Dendritic cell treated with granulocyte-macrophage colony-stimulating factor and Interleukin-4, amounts not matched to agents 40 ng/mL and 50 ng/mL, for 4 days (primary cell): ENCODE data around the gene RET.

Experiments
- H3K27ac Mint-ChIP-seq: one replicate; pipeline ENCODE4 v1.8.0; 2022; ENCODE audit warnings: mild to moderate bottlenecking, mixed read lengths
- H3K27me3 Mint-ChIP-seq: one replicate; pipeline ENCODE4 v1.8.0; 2022; ENCODE audit warnings: mild to moderate bottlenecking, mixed read lengths
- H3K36me3 Mint-ChIP-seq: one replicate; pipeline ENCODE4 v1.8.0; 2022; ENCODE audit warnings: low read depth, mixed read lengths
- H3K4me1 Mint-ChIP-seq: one replicate; pipeline ENCODE4 v1.8.0; 2022; ENCODE audit warnings: low read depth, mixed read lengths
- H3K4me3 Mint-ChIP-seq: one replicate; pipeline ENCODE4 v1.8.0; 2022; ENCODE audit warnings: mild to moderate bottlenecking, moderate library complexity, mixed read lengths
- H3K9me3 Mint-ChIP-seq: one replicate; pipeline ENCODE4 v1.8.0; 2022; ENCODE audit warnings: mixed read lengths
- intact Hi-C: fragments of 100-400 bp; cut with micrococcal nuclease; formaldehyde crosslinking; loops from one replicate; pipeline ENCODE4 v1.15.0; 2022

Gene RET

GRCh38 chr10:43073721-43074120 lies 3.1 kb upstream of the RET start:
- peaks cover 18% of the 10 kb centered on the region for H3K4me1 Mint-ChIP-seq
- intact Hi-C loops, result no loop called here
- no peaks in the 10 kb centered on the region for H3K9me3 Mint-ChIP-seq
- H3K4me3 Mint-ChIP-seq, result no peak overlapping the region
- H3K27ac Mint-ChIP-seq, result no peak overlapping the region
- H3K27me3 Mint-ChIP-seq, result peaks cover 54% of the 10 kb centered on the region
- H3K36me3 Mint-ChIP-seq, result no peaks in the 10 kb centered on the region

- H3K4me3 Mint-ChIP-seq, result no peak overlapping the region
- intact Hi-C loops, result no loop called here
- H3K27me3 Mint-ChIP-seq, result peaks cover 61% of the 10 kb centered on the region
- H3K9me3 Mint-ChIP-seq, result no peaks in the 10 kb centered on the region
- H3K4me1 Mint-ChIP-seq, result peaks cover 25% of the 10 kb centered on the region
- no peak overlapping the region for H3K27ac Mint-ChIP-seq
- no peaks in the 10 kb centered on the region for H3K36me3 Mint-ChIP-seq
Measured at GRCh38 chr10:43074409-43074808, 2.5 kb upstream of the RET start.

- peaks cover 31% of the 10 kb centered on the region for H3K4me1 Mint-ChIP-seq
- H3K4me3 Mint-ChIP-seq, result no peak overlapping the region
- H3K27ac Mint-ChIP-seq, result no peak overlapping the region
- intact Hi-C loops, result no loop called here
- H3K27me3 Mint-ChIP-seq, result peaks cover 65% of the 10 kb centered on the region
- no peaks in the 10 kb centered on the region for H3K9me3 Mint-ChIP-seq
- H3K36me3 Mint-ChIP-seq, result no peaks in the 10 kb centered on the region
Measured at GRCh38 chr10:43074827-43075611, 1.9 kb upstream of the RET start.

GRCh38 chr10:43075612-43076003 lies 1.3 kb upstream of the RET start:
- no peaks in the 10 kb centered on the region for H3K9me3 Mint-ChIP-seq
- H3K27ac Mint-ChIP-seq, result no peak overlapping the region
- peaks cover 64% of the 10 kb centered on the region for H3K27me3 Mint-ChIP-seq
- no peak overlapping the region for H3K4me3 Mint-ChIP-seq
- peaks cover 34% of the 10 kb centered on the region for H3K4me1 Mint-ChIP-seq
- no peaks in the 10 kb centered on the region for H3K36me3 Mint-ChIP-seq
- intact Hi-C loops, result no loop called here

GRCh38 chr10:43076311-43076875 lies 476 bp upstream of the RET start:
- H3K4me3 Mint-ChIP-seq, result peak overlapping the region; percentile 63
- intact Hi-C loops, result no loop called here
- H3K4me1 Mint-ChIP-seq, result peaks cover 34% of the 10 kb centered on the region
- H3K27ac Mint-ChIP-seq, result no peak overlapping the region
- H3K36me3 Mint-ChIP-seq, result no peaks in the 10 kb centered on the region
- H3K27me3 Mint-ChIP-seq, result peaks cover 63% of the 10 kb centered on the region
- H3K9me3 Mint-ChIP-seq, result no peaks in the 10 kb centered on the region

GRCh38 chr10:43077421-43078171 lies 727 bp downstream of the RET start:
- intact Hi-C loops, result loop anchor here (1.0 kb wide), 1 partner anchor 211 kb away; no protein-coding TSS in a partner anchor
- Mint-ChIP-seq H3K4me3 (peak overlapping the region; percentile 71), H3K4me1 (peaks cover 38% of the 10 kb centered on the region), H3K36me3 (no peaks in the 10 kb centered on the region), H3K27ac (no peak overlapping the region), H3K27me3 (peaks cover 66% of the 10 kb centered on the region), H3K9me3 (no peaks in the 10 kb centered on the region)

- H3K36me3 Mint-ChIP-seq, result no peaks in the 10 kb centered on the region
- H3K27me3 Mint-ChIP-seq, result peaks cover 70% of the 10 kb centered on the region
- intact Hi-C loops, result loop anchor here (1.0 kb wide), 1 partner anchor 212 kb away; no protein-coding TSS in a partner anchor
- peaks cover 42% of the 10 kb centered on the region for H3K4me1 Mint-ChIP-seq
- H3K9me3 Mint-ChIP-seq, result no peaks in the 10 kb centered on the region
- H3K27ac Mint-ChIP-seq, result no peak overlapping the region
- H3K4me3 Mint-ChIP-seq, result no peak overlapping the region
Measured at GRCh38 chr10:43078175-43078985, 1.5 kb downstream of the RET start.

- intact Hi-C loops, result loop anchor here (1.0 kb wide), 1 partner anchor 213 kb away; no protein-coding TSS in a partner anchor
- H3K27me3 Mint-ChIP-seq, result peaks cover 68% of the 10 kb centered on the region
- H3K4me3 Mint-ChIP-seq, result no peak overlapping the region
- peaks cover 42% of the 10 kb centered on the region for H3K4me1 Mint-ChIP-seq
- no peak overlapping the region for H3K27ac Mint-ChIP-seq
- H3K36me3 Mint-ChIP-seq, result no peaks in the 10 kb centered on the region
- no peaks in the 10 kb centered on the region for H3K9me3 Mint-ChIP-seq
Measured at GRCh38 chr10:43078986-43079273, 2.1 kb downstream of the RET start.

GRCh38 chr10:43079856-43080255 lies 3.0 kb downstream of the RET start:
- peaks cover 42% of the 10 kb centered on the region for H3K4me1 Mint-ChIP-seq
- no peaks in the 10 kb centered on the region for H3K36me3 Mint-ChIP-seq
- H3K4me3 Mint-ChIP-seq, result no peak overlapping the region
- no peak overlapping the region for H3K27ac Mint-ChIP-seq
- H3K9me3 Mint-ChIP-seq, result no peaks in the 10 kb centered on the region
- peaks cover 66% of the 10 kb centered on the region for H3K27me3 Mint-ChIP-seq
- intact Hi-C loops, result no loop called here

GRCh38 chr10:43082087-43082486 lies 5.2 kb downstream of the RET start:
- intact Hi-C loops, result no loop called here
- H3K36me3 Mint-ChIP-seq, result no peaks in the 10 kb centered on the region
- H3K27ac Mint-ChIP-seq, result no peak overlapping the region
- peaks cover 36% of the 10 kb centered on the region for H3K4me1 Mint-ChIP-seq
- no peaks in the 10 kb centered on the region for H3K9me3 Mint-ChIP-seq
- H3K27me3 Mint-ChIP-seq, result peaks cover 49% of the 10 kb centered on the region
- no peak overlapping the region for H3K4me3 Mint-ChIP-seq

- H3K9me3 Mint-ChIP-seq, result no peaks in the 10 kb centered on the region
- no peaks in the 10 kb centered on the region for H3K36me3 Mint-ChIP-seq
- no peak overlapping the region for H3K4me3 Mint-ChIP-seq
- intact Hi-C loops, result no loop called here
- H3K27ac Mint-ChIP-seq, result no peak overlapping the region
- peaks cover 32% of the 10 kb centered on the region for H3K4me1 Mint-ChIP-seq
- H3K27me3 Mint-ChIP-seq, result peaks cover 46% of the 10 kb centered on the region
Measured at GRCh38 chr10:43082746-43083145, 5.9 kb downstream of the RET start.

- Mint-ChIP-seq H3K27me3 (peaks cover 42% of the 10 kb centered on the region), H3K4me3 (no peak overlapping the region), H3K27ac (no peak overlapping the region), H3K4me1 (peaks cover 23% of the 10 kb centered on the region), H3K36me3 (no peaks in the 10 kb centered on the region), H3K9me3 (no peaks in the 10 kb centered on the region)
- intact Hi-C loops, result no loop called here
Measured at GRCh38 chr10:43083764-43084163, 6.9 kb downstream of the RET start.

- H3K4me3 Mint-ChIP-seq, result no peak overlapping the region
- no peaks in the 10 kb centered on the region for H3K9me3 Mint-ChIP-seq
- H3K36me3 Mint-ChIP-seq, result no peaks in the 10 kb centered on the region
- no peak overlapping the region for H3K27ac Mint-ChIP-seq
- peaks cover 42% of the 10 kb centered on the region for H3K27me3 Mint-ChIP-seq
- intact Hi-C loops, result no loop called here
- H3K4me1 Mint-ChIP-seq, result peaks cover 13% of the 10 kb centered on the region
Measured at GRCh38 chr10:43084812-43085211, 7.9 kb downstream of the RET start.
